ENCODE data around the gene ASB2.

ASB2 gene

DNA sequence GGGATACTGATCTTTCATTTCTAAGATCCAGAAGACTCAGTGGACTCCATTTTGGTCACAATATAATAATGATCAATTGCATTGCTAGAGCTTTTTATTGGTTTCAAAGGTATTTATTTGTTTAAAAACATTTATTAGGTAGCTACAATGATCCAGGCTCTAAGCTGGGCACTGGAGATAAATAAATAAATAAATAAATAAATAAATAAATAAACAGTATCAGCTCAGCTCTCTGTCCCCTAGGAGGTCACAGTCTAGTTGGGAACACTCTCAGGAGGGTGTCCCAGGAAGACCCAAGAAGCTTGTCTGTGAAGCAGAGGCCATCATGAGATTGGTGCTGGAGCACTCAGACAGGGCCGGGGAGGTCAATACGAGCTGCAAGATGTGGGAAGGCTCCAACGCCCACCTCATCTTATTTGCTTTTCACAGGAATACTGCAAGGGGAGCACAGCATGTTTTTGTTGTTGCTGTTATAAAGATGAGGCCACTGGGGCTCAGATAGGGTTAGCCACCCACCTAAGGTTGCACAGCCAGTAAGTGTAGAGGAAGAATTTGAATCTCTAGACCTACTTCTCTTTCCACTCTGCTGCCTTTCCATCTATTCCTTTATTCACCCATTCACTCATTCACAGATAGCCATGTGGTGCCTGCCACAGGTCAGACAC, 15.5 kb downstream of the ASB2 start:
- no peak for DNase-seq

DNA sequence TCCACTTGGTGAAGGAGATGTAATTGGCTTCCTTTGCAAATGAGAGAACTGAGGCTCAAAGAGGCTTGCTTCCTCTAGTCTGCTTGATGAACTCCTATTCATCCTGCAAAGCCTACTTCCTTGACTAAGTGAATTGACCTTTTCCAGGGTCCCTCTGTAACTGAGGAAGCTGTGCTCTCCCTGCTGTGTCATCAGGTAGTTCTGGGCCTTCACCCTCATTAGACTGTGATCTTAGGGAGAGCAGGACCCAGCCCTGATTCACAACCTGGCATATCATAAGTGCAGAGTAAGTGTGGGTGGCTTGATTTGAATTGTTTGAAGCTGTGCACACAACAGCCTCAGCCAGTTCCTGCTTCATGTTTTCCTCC, 16.3 kb downstream of the ASB2 start:
- DNase-seq: peak in 1 of 6 experiments; percentile 9

DNA sequence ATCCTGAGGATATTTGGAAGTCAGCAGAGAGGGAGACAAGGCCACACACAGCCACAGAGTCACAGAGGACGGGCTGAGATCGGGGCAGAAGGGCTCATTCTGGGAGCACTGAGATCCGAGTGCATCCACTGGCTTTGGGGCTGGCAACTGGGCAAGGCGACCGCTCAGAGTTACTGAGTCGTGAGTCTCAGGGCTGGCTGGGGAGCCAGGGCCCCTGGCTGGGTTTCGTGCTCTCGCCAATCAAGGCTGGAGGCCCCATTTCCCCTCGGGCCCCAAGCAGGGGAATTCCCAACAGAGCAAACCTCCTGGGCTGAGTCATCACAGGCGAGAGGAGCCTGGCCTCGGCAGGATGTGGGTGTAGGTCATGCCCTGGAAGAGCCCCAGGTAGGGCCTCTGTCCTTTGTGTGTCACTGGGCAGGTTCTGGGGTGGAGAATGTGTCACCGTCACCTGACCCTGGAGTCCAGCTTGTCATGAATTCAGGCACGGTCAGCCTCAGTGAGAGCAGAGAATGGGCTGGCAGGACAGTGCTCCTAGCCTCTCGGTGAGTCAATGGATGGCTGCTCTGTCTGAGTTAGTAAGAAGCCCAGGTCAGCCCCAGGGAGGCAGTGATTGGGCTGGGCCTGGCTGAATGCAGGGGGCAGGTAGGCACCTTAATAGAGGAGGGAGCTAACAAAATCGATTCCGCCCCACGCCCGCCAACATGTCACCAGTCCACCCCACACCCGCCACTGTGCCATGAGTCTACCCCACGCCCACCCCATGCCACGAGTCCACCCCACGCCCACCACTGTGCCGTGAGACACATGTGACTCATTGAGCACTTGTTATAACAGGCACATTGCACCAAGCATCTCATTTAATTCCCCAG, 16.9 kb downstream of the ASB2 start:
- peak; percentile 55 to 77 (median 71) for DNase-seq

DNA sequence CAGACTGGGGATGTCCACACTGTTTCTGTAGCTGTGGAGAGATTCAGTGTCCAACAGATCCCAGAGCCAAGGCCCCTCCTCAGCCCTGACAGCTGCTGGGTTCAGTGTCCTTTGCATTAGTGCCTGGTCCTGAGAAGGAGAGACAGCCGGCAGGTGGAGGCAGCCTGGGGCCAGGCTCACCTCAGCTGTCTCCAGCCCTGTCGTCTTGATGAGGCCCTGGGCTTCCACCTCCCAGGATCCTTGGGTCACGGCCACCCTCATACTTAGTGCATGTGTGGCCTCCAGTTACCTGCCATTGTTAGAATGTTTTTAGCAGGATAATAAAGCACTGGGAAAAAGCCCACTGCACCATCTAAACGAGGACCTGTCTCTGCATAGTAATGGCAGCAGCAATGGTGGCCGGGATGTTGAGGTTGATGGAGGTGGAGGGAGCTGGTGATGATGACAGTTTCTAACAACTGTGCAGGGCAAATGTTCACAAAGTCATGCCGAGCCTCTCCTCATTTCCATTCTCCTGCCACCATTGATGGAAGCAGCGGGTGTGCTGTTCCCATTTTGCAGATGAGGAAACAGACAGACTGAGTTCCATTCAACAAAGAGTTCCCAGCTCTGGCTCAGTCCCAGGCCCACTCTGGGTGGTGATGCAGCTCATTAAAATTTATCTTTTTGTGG, 17.7 kb downstream of the ASB2 start:
- DNase-seq: no peak

DNA sequence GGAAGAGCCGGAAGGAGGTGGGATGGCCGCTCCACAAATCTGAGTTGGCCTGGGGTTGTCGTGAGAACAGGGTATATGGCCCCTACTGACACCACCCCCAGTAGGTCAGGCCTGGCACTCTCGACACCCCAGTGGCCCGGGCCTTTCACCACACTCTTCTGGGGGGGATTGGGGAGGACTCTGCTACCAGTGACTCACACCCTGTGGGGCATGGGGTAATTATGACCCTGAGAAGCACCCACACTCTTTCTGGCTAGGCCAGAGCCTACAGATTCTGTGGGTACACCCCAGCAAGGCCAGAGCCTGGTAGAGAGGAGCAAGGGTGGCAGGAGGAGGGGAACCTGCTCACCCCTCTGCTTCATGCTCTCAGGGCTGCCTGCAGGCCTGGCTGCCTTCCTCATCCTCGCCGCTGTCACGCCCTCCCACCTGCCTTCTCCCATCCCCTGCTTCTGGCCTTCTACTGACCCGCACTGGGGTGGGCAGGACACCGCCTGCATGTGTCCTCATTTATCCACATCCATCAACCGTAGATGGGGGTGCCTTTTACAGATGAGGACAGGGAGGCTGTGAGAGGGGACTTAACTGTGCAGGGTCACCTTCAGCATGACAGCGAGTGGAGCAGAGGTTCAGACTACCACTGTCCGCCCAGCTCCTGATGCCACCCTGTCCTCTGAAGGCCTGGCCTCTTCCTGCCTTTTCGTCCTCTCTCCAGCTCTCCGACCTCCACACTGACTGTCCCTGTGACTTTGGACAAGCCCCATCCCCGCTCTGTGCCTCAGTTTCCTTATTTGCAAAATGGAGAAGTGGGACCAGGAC, 18.4 kb downstream of the ASB2 start:
- no peak for DNase-seq

DNA sequence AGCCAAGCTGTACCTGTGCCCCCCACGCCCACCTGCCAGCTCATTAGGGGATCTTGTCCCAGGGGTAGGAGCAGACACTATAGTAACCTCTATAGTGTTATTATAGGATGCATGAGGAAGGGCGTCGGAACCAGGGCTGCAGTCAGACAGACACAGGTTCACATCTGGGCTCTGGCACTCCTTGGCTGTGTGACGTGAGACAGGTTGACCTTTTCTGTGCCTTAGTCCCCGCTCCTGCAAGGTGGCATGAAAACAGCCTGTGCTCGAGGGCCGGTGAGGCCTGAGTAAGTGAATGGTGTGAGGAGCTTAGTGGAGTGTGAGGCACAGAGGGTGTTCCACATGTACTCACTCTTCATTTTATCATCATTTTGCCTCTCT, 19.0 kb downstream of the ASB2 start:
- DNase-seq: no peak

DNA sequence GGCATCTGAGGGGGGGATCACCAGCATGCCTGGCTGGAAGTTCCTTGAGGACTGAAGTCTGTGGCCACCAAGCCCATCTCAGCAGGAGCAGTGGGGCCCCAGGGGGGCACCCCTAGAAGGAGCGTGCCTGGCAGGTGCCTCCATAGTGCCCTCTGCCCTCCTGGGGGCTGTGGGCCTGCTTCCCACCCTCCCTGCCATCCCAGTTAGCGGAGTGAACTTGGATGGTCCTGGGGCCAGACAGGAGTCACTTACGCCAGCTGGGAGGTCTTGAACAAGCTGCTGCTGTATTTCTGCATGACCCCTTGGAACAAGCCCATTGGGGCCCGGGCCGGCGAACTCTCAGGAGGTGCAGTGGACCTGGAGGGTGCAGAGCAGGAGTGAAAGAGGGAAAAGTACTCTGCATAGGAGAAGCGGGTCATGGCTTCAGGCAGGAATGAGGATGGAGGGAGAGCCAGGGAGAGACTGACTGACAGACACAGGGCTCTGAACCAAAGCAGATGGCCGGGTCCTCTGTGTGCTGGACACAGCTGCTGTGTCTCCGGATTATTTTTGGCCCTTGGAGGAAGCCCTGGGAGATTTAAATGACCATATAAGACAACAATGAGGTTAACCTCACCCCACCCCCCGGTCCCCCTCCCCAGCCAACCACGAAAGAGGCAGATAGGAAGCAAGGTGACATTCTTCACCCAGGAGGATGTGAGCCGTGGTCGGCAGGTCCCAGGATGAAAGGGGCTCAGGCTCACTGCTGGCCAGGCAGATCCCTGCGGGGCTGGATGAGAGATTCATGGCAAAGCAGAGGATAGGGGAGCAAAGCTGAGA, 19.6 kb downstream of the ASB2 start:
- peak in 1 of 6 experiments; percentile 33 for DNase-seq

DNA sequence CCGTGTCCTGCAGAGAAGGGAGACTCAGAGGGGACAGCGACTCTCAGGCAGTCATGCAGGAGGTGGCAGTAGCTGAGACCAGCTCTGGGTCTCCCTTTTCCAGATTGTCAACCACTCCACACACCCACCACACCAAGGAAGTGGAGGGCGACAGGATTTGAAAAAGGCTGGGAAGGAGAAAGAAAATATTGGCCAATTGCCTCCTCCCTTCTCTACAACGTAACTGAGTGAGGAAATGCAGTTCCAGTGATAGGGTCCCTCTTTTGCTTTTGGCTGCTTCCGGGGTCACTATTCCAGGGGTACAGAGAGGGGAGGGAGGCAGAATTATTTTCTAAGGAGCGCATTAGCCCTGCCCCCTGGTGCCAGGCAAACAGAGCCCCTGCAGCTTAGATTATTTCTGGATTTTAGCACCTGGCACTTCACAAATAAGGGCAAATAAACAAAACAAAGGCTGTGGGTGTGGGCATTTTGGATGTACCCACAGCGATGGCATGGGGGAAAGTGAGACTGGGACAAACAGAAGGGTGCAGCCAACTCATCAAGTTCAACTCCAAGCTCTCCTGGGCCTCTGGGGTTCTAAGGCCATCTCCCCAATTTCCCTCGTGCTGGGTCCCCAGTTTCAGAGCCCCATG, 20.4 kb downstream of the ASB2 start:
- no peak for DNase-seq

DNA sequence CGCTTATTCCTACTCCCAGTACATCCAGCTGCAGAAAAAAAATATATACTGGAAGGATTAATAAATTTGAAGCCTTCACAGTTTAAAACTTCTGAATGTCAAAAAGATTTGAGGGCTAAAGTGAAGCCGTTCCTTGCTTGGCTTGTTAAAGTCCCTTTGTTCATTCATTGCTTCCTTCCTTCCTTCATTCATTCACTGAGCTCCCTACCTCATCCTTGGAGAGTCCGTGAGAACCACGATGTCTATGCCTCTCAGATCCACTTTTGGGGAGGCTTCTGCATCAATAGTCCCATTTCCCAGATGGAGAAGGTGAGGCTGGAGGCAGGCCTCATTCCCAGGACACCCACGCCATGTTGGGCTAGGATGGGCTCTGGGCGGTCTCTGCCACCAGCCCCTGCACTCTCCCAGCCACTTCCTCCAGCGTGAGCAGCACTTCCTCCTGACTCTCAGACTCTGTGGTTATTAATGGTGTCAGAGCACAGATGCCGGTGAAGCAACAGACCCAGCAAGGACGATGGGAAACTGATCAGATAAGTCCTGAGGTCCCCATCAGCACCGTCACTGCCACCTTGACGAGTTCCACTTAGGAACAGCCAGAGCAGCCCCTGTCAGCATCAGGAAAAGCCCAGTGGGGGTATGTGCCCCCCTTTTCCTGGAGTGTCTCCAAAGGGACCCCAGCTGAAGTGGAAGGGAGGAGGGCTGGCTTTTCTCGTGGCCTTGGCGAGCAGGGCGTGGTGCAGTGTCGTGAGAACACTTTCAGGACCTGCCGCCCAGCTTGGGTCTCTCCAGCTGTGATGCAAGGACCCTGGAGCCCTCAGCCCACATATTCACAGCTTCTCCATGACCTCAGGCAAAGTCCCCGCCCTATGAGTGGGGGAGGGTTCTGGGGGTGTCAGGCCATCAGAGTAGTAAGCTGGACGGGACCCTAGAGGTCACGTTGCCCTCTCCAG, 21.2 kb downstream of the ASB2 start:
- peak in 1 of 6 experiments; percentile 6 for DNase-seq

DNA sequence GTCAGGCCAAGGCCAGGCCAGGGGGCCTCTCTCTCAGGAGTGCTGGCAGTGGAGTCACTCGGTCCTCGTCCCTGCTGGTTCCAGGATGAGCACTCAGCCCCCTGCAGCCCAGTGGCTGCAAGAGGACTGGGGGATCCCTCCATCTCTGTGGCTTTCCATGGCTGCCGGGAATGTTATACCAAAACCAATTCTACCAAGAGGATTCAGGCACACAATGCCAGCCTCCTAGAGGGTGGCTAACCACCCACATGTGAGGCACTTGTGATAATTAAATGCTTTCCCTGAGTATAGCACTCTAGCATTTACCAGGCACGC, 21.9 kb downstream of the ASB2 start:
- no peak for DNase-seq

DNA sequence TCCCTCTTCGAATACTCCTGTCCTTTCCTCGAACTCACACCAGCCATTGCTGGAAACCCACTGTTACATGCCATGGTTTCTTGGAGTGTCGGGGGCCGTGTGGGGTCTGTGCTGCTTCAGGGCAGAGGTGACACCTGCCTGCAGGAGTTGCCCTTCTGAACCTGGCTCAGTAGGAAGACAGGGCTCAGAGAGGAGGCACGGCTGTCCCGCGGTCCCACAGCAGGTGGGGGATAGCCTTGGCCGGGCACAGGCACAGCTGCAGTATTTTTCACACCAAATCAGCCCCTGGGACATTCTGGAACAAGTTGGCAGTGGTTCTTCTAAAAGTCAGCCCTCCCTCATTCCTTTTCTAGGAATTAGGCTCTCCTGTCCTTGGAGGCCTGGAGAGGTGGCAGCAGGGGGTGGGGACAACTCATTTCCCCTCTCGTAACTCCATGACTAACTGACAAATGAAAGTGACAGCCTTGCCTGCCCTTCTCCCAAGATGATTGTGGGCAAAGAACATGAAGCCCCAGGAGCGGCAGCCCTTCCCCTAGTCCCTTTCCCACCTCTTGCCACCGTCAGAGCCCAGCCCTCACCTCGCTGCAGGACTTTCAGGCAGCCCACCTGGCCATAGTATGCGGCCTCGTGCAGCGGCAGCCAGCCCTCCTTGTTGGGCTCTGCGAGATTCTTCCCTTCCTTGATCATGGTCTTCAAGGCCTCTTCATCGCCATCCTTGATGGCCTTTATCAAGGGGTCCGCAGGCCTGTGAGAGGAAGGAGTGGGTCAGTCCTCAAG, 22.4 kb downstream of the ASB2 start:
- DNase-seq: no peak

DNA sequence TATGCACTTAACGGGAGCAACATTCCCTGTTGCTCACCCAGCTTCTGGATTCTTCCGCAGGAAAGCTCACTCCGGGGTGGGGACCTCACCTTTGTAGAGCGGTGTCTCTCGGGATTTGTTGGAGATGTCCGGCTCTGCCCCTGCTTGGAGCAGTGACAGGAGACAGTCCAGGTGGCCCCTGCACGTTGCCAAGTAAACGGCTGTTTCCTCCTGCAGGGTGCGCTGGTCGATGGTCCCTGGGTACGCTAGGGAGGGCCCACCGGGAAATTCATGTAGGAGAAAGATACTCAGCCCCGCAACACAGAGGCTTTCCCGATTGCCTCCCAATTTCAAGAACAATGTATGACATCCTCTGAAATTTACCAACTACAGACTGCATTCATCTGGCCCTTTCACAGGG, 23.1 kb downstream of the ASB2 start:
- DNase-seq: no peak

DNA sequence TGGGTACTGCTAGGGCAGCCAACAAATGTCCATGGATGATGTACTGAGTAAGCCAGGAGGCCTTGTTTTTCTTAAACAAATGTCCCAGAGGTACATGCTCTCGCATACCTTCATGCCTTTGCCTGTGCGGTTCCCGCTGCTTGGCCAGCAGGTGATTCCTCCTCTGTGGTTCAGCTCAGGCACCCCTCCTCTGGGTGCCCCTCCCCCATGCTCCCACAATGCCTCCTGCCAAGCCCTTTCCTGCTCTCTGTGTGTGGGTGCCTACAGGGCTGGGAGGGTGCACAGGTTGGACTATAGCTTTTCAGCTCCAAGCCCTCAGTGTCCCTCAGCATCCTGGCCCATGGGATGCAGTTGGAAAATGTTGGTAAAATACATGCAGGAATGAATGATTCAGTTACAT, 23.5 kb downstream of the ASB2 start:
- no peak for DNase-seq

DNA sequence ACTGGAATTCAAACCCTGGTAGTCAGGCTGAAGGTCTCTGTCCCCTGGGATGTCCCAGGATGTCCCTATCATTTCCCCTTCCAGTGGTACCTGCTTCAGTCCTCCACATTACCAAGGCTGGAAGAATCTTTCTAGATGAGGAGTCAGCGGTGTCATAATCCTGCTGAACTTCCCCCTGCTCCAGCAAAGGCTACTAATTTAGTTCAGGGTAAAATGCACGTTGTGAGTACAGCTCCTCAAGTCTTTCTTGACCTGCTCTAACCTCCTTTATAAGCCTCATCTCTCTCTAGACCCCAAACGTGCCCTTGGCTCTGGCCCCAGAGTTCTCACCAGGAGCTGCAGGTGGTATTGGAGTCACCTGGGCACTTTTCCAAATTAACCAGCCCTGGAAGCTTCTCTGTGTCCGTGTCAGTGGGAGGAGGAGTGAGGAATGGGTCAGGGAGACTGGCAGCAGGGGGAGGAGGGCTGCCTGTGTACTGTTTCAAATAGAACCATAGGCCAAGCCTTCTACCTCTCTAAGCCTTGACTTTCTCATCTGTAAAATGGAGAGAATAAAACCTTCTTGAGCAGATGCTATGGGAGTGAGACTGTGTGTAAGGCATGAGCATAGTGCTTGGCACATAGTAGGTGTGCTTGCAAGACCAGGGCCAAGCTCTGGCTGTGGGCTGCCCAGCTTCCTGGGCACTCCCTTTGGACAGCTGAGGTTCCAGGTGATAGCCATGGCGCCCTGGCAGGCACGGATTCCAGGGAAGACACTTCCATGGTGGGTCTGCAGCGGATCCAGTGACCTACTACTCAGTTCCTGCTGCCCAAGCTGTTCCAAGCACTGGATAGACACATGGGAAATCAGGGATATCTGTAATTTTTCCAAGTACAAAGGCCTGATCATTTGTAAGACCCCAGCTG, 24.5 kb downstream of the ASB2 start:
- DNase-seq: no peak

DNA sequence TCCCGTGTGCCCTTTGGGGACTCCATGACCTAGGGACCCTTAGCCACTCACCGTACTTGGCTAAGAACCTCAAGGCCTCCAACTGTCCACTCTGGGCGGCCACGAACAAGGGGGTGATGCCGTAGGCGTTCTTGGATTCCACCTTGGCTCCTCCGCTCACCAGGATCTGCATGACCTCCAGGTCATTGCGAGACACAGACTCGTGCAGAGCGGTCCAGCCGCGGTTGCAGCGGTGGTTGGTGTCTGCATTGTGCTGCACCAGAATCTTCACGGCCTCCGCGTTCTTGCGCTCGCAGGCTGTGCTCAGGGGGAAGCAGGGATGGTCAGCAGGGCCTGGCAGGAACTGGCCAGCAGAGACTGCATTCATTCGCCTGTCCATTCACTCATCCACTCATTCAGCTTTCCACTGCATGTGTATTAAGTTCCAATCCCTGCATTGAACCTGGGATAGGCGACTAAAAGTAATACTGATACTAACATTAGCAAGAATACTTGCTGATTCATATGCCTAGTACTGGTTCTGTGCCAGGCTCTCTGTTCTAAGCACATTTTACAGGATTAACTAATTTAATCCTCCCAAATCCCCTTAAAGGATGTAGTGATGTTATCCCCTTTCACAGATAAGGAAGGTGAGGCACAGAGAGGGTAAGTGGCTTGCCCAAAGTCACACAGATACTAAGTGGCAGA, 25.3 kb downstream of the ASB2 start:
- DNase-seq: no peak

DNA sequence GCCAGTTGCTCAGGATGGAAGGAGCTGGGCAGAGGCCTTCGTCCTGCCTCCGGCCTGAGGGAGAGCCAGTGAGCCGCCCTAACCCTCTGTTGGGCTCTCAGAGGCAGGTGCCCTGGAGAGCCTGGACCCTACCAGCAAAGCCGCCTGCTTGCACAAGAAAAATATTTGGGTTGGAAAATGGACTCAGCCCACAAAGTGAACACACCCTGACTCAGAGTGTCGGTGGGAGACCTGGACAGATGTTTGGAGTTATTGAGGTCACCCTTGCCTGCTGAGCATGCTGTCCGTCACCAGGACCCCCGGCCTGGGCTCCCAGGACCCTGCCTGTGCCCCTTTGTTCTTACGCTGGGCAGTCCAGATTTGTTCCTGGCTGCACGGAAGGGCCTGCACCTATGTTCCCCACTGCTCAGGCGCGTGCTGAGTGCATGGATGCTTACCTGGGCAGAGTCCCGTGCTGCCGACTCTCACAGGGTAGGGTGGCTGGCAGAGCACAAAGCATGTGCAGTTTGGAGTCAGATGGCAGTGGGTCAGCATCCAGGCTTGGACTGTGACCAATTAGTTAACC, 26.8 kb downstream of the ASB2 start:
- DNase-seq: no peak

DNA sequence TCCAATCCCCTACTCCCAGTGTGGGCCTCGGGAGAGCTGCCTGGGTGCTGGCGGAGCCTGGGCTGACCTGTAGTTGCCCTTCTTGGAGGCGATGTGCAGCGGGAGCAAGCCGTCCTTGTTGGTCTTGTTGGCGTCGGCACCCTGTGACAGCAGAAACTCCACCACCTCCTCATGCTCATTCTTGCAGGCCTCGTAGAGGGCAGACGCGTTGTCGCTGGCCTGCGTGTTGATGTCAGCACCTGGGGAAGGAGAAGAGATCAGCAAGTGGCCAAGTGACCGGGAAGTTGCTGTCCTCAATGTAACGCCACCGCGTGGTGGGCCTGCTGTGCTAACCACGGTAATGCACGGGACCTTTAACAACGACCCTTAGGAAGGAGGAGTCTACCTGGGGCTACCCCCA, 29.1 kb downstream of the ASB2 start:
- DNase-seq: no peak

Data from stimulated activated naive CD4-positive, alpha-beta T cell (primary cell).